PFSK-1 (cell line): ENCODE results near the gene KCTD16.

Source experiments
- FOXP2 ChIP-seq: optimal IDR thresholded peaks from 2 replicates; pipeline ENCODE3; 2011; ENCODE audit warnings: borderline replicate concordance, control low read depth, inconsistent platforms; ENCODE audit not compliant: insufficient read depth; ENCODE audit errors: extremely low read length, extremely low read depth
- POLR2AphosphoS5 ChIP-seq: IDR thresholded peaks from 2 replicates; pipeline ENCODE4 v1.6.1; 2012; ENCODE audit warnings: low read depth, mild to moderate bottlenecking, control low read depth, low read length, moderate library complexity
- SIN3A ChIP-seq: IDR thresholded peaks from 2 replicates; pipeline ENCODE4 v1.6.1; 2012; ENCODE audit warnings: mild to moderate bottlenecking, low read length, moderate library complexity, borderline replicate concordance; ENCODE audit not compliant: insufficient read depth
- TAF1 ChIP-seq: IDR thresholded peaks from 2 replicates; pipeline ENCODE4 v1.6.1; 2012; ENCODE audit warnings: low read length, control low read depth, borderline replicate concordance; ENCODE audit not compliant: insufficient read depth
- TF ChIP-seq, protein P1 (sequence below), 2 experiments: IDR thresholded peaks; 2 replicates each; pipeline versions ENCODE4 v1.6.1 to v1.8.0; 2011 to 2012; ENCODE audit warnings: low read depth in 2 of 2, low read length in 2 of 2, control low read depth in 1 of 2, inconsistent platforms in 1 of 2, mild to moderate bottlenecking in 1 of 2, moderate library complexity in 1 of 2; ENCODE audit not compliant: insufficient read depth in 1 of 2

The KCTD16 gene

DNA sequence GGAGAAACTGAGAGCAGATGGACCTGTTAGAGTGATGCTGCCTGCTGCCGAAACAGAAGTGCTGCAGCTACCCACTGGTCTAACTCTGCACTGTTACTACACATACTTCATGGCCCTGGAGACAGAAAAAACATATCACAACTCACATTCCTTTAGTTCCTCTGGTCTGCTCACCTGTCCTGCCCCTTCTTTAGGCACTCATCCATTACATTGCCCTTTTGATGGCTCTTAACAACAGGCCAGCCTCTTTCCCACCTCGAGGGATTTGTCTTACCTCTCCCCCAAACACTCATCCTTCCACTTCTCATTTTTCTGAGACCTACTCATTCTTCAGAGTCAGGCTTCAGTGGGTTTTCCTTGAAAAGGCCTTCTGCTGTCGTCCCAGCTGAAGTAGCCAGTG is 49.2 kb downstream of the KCTD16 start:
- TF ChIP-seq, protein P1, sequence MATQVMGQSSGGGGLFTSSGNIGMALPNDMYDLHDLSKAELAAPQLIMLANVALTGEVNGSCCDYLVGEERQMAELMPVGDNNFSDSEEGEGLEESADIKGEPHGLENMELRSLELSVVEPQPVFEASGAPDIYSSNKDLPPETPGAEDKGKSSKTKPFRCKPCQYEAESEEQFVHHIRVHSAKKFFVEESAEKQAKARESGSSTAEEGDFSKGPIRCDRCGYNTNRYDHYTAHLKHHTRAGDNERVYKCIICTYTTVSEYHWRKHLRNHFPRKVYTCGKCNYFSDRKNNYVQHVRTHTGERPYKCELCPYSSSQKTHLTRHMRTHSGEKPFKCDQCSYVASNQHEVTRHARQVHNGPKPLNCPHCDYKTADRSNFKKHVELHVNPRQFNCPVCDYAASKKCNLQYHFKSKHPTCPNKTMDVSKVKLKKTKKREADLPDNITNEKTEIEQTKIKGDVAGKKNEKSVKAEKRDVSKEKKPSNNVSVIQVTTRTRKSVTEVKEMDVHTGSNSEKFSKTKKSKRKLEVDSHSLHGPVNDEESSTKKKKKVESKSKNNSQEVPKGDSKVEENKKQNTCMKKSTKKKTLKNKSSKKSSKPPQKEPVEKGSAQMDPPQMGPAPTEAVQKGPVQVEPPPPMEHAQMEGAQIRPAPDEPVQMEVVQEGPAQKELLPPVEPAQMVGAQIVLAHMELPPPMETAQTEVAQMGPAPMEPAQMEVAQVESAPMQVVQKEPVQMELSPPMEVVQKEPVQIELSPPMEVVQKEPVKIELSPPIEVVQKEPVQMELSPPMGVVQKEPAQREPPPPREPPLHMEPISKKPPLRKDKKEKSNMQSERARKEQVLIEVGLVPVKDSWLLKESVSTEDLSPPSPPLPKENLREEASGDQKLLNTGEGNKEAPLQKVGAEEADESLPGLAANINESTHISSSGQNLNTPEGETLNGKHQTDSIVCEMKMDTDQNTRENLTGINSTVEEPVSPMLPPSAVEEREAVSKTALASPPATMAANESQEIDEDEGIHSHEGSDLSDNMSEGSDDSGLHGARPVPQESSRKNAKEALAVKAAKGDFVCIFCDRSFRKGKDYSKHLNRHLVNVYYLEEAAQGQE (IDR thresholded peaks at IDR 0.05; ENCODE audit: insufficient read depth in 1 of 2, low read depth in 2 of 2, low read length in 2 of 2): no peak
- TF ChIP-seq POLR2AphosphoS5: no peak
- no peak for TF ChIP-seq FOXP2
- TF ChIP-seq TAF1: no peak

DNA sequence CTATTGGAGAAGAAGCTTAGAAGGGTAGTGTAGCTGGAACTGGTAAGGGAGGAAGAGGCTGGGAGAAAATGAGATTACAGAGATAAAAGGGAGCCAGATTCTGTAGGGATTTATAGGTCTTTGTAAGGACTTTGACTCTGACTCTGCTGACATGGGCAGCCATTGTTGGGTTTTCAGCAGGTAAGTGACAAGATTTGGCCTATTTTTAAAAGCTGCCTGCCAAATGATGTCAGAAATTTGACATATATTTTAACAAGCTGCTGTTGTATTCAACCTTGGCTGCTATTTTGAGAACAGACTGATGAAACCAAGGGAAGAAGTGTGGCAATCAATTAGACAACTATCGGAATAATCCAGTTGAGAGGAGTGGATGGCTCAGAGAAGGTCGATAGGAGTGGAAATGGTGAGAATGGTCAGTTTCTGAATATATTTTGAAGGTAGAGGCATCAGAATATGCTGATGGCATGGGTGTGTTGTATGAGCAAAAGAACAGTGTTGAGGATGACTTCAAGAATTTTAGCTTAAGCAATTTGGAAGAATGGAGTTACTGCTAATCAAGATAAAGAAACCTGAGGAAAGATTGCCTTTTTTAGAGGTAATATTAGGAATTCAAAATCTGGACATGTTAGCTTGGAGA is 56.8 kb downstream of the KCTD16 start:
- TF ChIP-seq FOXP2 (no peak), SIN3A (no peak), POLR2AphosphoS5 (no peak), TAF1 (no peak)
- TF ChIP-seq, protein P1 (IDR thresholded peaks at IDR 0.05; ENCODE audit: insufficient read depth in 1 of 2, low read depth in 2 of 2, low read length in 2 of 2): no peak

DNA sequence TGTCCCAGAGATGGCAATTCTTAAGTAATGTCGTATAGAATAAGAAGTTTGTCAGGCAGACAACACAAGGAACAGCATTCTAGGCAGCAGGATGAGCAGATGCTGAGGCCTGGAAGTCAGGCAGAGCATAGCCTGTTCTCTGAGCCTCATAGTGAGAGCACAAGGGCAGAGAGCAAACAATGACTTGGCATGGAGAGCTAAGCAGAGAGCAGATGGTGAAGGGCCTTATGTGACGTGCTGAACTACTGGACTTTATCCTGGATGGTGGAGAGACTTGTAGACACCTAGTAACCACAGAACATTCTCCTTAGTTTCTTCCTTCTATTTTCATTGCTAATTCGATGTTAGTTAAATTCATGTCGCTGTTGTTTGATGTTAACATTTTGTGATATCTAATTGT is 60.1 kb downstream of the KCTD16 start:
- TF ChIP-seq, protein P1 (IDR thresholded peaks at IDR 0.05; ENCODE audit: insufficient read depth in 1 of 2, low read depth in 2 of 2, low read length in 2 of 2): no peak
- no peak for TF ChIP-seq SIN3A
- TF ChIP-seq POLR2AphosphoS5: no peak
- no peak for TF ChIP-seq TAF1
- TF ChIP-seq FOXP2: no peak

DNA sequence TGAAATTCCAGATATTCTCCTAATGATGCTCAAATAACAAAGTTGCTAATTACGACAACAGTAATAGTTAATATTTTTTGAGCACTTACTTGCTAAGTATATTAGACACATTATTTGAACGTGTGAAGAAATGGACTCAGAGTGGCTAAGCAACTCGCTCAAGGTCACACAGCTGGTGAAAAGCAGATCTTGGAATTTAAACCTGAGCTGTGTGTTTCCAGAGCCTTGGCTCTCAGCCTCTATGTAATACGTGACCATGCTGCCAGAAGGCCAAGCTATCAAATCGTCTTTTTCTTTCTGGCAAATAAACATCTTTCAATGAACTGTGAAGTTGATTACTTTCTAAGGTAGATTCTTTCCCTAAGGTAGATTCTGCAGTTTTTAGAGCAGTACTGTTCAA is 61.6 kb downstream of the KCTD16 start:
- TF ChIP-seq POLR2AphosphoS5: no peak
- no peak for TF ChIP-seq SIN3A

DNA sequence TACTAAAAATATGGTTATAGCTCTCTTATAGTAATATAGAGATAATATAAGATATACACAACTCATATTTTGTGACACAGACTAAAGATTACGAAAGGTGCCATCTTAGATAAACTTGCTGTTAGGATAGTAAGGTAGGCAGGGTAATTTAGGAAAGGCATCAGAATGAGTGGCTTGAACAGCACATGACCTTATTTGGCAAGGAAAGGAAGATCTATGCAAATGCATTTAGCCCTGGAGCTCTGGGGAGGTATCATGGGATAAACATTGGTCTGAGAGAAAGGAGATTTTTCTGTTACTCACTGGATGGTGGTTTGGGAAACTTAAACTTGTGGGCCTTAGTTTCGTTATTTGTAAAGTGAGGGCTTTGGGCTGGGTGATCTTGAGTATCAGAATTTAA is 65.8 kb downstream of the KCTD16 start:
- TF ChIP-seq SIN3A (no peak), FOXP2 (no peak), TAF1 (no peak), POLR2AphosphoS5 (no peak)
- TF ChIP-seq, protein P1 (IDR thresholded peaks at IDR 0.05; ENCODE audit: insufficient read depth in 1 of 2, low read depth in 2 of 2, low read length in 2 of 2): no peak
